Osteoblast (primary cell): ENCODE measurements around the gene PDE4B. TPM values are rescaled to one million over a fixed set of nuclear protein-coding genes. Genes with fewer than 3 reads are reported as not detected.

Experiments
- DNase-seq: peaks from one replicate; pipeline ENCODE4 v3.0.0; 2011; ENCODE audit warnings: low spot score, mixed read lengths; ENCODE audit not compliant: insufficient read length; ENCODE audit errors: missing footprints
- H2AFZ ChIP-seq: 2 replicates; pipeline ENCODE4 v1.6.0; 2011; ENCODE audit warnings: mild to moderate bottlenecking, low read length
- H3K27ac ChIP-seq: 2 replicates; pipeline ENCODE4 v1.5.1; 2011; ENCODE audit warnings: mild to moderate bottlenecking, low read depth, low read length, moderate library complexity
- H3K27me3 ChIP-seq: 2 replicates; pipeline ENCODE4 v1.6.0; 2012; ENCODE audit warnings: mild to moderate bottlenecking, control low read depth, inconsistent platforms, low read length, moderate library complexity; ENCODE audit not compliant: insufficient read depth
- H3K36me3 ChIP-seq: 2 replicates; pipeline ENCODE4 v1.5.1; 2011; ENCODE audit warnings: mild to moderate bottlenecking, low read length, control low read depth, moderate library complexity; ENCODE audit not compliant: insufficient read depth
- H3K4me1 ChIP-seq: 2 replicates; pipeline ENCODE4 v1.5.1; 2011; ENCODE audit warnings: mild to moderate bottlenecking, low read length, control low read depth, moderate library complexity; ENCODE audit not compliant: insufficient read depth
- H3K4me2 ChIP-seq: 2 replicates; pipeline ENCODE4 v1.6.0; 2011; ENCODE audit warnings: mild to moderate bottlenecking, low read length; ENCODE audit not compliant: insufficient read depth
- H3K4me3 ChIP-seq: fragments of 200-600 bp; sonication (generic); 3 replicates; pipeline ENCODE4 v1.5.1; 2012; ENCODE audit warnings: mild to moderate bottlenecking, low read length, inconsistent platforms; ENCODE audit not compliant: insufficient read depth
- H3K79me2 ChIP-seq: 2 replicates; pipeline ENCODE4 v1.6.0; 2012; ENCODE audit warnings: mild to moderate bottlenecking, low read length, control low read depth, inconsistent platforms; ENCODE audit not compliant: insufficient read depth
- H3K9me3 ChIP-seq: 2 replicates; pipeline ENCODE4 v1.5.1; 2011; ENCODE audit warnings: low read depth, low read length, control low read depth
- H4K20me1 ChIP-seq: 2 replicates; pipeline ENCODE4 v1.6.0; 2012; ENCODE audit warnings: mild to moderate bottlenecking, low read length, control low read depth; ENCODE audit not compliant: insufficient read depth
- CTCF ChIP-seq: IDR thresholded peaks from 2 replicates; pipeline ENCODE4 v1.5.1; 2011; ENCODE audit warnings: mild to moderate bottlenecking, low read depth, low read length, moderate library complexity; ENCODE audit errors: extremely low read depth
- total RNA-seq: library from RNA; depleted of rRNA; stranded (reverse); fragments of >200 nt; gene quantifications from 2 replicates; pipeline ENCODE4 v1.2.3, GENCODE V29; 2012

Gene PDE4B
- total RNA-seq, 1 donor: 21.4 TPM

- Histone ChIP-seq H3K4me3 (no peak overlapping the region), H3K9me3 (no peaks in the 10 kb centered on the region), H3K4me2 (peak overlapping the region; percentile 33), H3K27ac (peak overlapping the region; percentile 78), H2AFZ (no peak overlapping the region), H3K36me3 (no peaks in the 10 kb centered on the region), H4K20me1 (no peaks in the 10 kb centered on the region), H3K79me2 (no peaks in the 10 kb centered on the region), H3K4me1 (peaks cover 22% of the 10 kb centered on the region), H3K27me3 (no peaks in the 10 kb centered on the region)
- no peak for DNase-seq
- TF ChIP-seq CTCF: no peak
These were observed 489.1 kb downstream of the PDE4B start for GRCh38 chr1:66281808-66282207.

GRCh38 chr1:66282343-66282852 is 489.7 kb downstream of the PDE4B start:
- Histone ChIP-seq H2AFZ (peak overlapping the region; percentile 25), H3K27ac (peak overlapping the region; percentile 78)
- peak; percentile 27 for DNase-seq

GRCh38 chr1:66282891-66283621 is 490.4 kb downstream of the PDE4B start:
- H3K9me3 ChIP-seq: no peaks in the 10 kb centered on the region
- no peaks in the 10 kb centered on the region for H3K36me3 ChIP-seq
- DNase-seq: no peak
- H4K20me1 ChIP-seq: no peaks in the 10 kb centered on the region
- no peak overlapping the region for H2AFZ ChIP-seq
- no peaks in the 10 kb centered on the region for H3K79me2 ChIP-seq
- TF ChIP-seq CTCF: no peak
- H3K4me1 ChIP-seq: peaks cover 22% of the 10 kb centered on the region
- no peak overlapping the region for H3K4me3 ChIP-seq
- no peaks in the 10 kb centered on the region for H3K27me3 ChIP-seq
- peak overlapping the region; percentile 78 for H3K27ac ChIP-seq
- H3K4me2 ChIP-seq: peak overlapping the region; percentile 33

More at GRCh38 chr1:66282343-66282852, 489.7 kb downstream of the PDE4B start:
- no peak overlapping the region for H3K4me3 ChIP-seq
- no peaks in the 10 kb centered on the region for H3K27me3 ChIP-seq
- peaks cover 22% of the 10 kb centered on the region for H3K4me1 ChIP-seq
- peak overlapping the region; percentile 33 for H3K4me2 ChIP-seq
- no peaks in the 10 kb centered on the region for H3K79me2 ChIP-seq
- H3K36me3 ChIP-seq: no peaks in the 10 kb centered on the region
- no peaks in the 10 kb centered on the region for H4K20me1 ChIP-seq
- peak; percentile 28 for TF ChIP-seq CTCF
- no peaks in the 10 kb centered on the region for H3K9me3 ChIP-seq

GRCh38 chr1:66283622-66284041 is 490.9 kb downstream of the PDE4B start:
- no peak for DNase-seq
- TF ChIP-seq CTCF: no peak
- Histone ChIP-seq H3K4me2 (no peak overlapping the region), H3K36me3 (no peaks in the 10 kb centered on the region), H4K20me1 (no peaks in the 10 kb centered on the region), H3K79me2 (no peaks in the 10 kb centered on the region), H2AFZ (no peak overlapping the region), H3K27ac (peak overlapping the region; percentile 9), H3K9me3 (no peaks in the 10 kb centered on the region), H3K27me3 (no peaks in the 10 kb centered on the region), H3K4me3 (no peak overlapping the region), H3K4me1 (peaks cover 22% of the 10 kb centered on the region)
